ENCODE data around the gene PSD2.

PSD2 gene

GRCh38 chr5:139835656-139836055 is 40.0 kb downstream of the PSD2 start:
- in situ Hi-C loops (cut with MboI; ENCODE audit: low sequenced_read_pairs), result no loop called here

DNA sequence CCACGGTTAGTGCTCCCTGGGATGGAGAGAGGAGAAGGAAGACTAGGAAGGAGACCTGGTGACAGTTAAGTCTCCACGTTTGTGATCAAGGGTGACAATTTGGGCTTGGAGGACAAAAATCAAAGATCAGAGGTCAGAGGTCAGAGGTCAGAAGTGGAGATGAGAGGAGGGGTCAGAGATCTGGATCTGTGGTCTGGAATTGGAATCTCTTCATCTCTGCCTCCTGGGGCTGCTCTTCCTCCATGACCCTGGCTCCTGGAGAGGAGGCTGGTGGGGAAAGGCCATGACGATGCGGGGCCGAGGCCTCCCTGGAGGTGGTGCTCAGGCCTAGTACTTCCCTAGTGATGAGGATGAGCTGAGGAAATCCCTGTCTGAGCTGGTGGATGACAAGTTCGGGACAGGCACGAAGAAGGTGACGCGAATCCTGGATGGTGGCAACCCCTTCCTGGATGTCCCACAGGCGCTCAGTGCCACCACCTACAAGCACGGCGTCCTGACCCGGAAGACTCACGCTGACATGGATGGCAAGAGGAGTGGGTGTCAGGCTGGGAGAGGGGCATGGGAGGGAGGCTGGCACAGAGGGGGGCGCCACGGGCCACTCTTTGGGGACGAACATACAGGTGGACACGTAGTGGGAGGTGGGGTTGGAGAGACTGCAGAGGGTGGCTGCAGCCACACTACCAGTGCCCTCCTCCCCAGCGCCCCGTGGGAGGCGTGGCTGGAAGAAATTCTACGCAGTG is 41.0 kb downstream of the PSD2 start:
- in situ Hi-C loops (cut with MboI; ENCODE audit: low sequenced_read_pairs), result no loop called here

DNA sequence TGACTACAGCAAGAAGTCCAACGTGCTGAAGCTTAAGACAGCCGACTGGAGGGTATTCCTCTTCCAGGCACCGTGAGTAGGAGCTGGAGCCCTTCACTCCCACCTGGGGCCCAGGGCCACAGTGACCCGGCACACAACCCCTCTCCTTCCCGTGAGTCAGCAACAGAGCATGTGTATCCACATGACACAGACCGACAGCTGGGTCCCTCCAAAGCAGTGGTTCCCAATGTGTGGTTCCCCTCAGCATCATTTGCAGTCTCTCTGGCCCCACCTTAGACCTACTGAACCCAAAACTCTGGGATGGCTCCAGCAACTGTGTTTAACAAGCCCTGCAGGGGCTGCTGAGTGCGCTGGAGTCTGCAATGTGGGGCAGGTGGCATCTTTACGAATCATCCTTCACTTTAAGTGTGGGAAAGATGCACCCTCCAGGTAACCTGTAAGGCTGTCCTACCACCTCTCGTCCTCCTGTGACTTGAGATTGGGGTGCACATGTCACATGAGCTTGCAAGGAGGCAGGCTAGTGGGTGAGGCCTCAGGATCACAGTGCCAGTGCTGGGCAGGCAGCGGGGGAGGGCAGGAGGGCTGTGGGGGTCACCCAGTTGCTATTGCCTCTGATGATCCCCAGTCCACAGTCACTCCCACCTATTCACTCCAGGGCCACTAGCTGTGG is 42.2 kb downstream of the PSD2 start:
- in situ Hi-C loops (cut with MboI; ENCODE audit: low sequenced_read_pairs), result no loop called here

GRCh38 chr5:139838381-139839197 is 43.0 kb downstream of the PSD2 start:
- in situ Hi-C loops (cut with MboI; ENCODE audit: low sequenced_read_pairs), result no loop called here

DNA sequence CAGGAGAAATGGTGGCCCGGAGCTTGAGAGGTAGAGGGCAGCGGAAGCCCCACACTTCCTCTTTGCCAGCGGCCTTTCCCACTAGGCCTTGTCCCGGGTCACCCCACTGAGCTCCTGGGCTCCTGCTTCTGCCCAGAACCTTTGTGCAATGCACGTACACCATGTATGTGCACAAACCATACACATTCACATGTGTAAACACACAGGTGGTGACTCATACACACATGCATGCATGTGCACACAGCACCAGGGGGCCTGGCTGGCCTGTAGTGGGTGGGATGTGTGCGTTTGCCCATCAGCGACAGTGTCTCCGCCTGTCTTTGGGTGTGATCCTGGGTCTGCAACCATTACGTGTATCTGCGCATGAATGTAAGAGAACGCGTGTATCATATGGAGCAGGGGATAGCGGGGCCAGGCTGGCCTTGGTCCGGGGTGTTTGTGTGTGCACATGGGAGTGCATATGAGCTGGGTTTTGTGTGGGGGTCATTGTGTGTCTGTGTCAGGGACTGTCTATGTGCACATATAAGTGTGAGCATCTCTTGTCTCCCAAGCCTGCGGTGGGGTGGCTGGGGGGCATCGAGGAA is 43.7 kb downstream of the PSD2 start:
- in situ Hi-C loops (cut with MboI; ENCODE audit: low sequenced_read_pairs), result no loop called here

- in situ Hi-C loops (cut with MboI; ENCODE audit: low sequenced_read_pairs), result no loop called here
Observed at GRCh38 chr5:139839918-139840317, 44.3 kb downstream of the PSD2 start.

DNA sequence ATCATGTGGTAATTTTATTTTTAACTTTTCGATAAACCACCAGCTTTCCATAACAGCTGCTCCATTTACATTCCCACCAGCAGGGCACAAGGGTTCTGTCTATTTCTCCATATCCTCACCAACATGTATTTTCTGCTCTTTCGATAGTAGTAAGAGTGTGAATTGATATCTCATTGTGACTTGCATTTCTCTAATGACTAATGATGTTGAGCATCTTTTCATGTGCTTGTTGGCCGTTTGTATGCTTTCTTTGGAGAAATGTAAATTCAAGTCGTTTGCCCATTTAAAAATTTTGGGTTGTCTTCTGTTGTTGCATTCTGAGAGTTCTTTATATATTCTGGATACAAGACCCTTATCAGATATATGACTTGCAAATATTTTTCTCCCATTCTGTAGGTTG is 45.9 kb downstream of the PSD2 start:
- in situ Hi-C loops (cut with MboI; ENCODE audit: low sequenced_read_pairs), result no loop called here

GRCh38 chr5:139842321-139842720 is 46.7 kb downstream of the PSD2 start:
- in situ Hi-C loops (cut with MboI; ENCODE audit: low sequenced_read_pairs), result no loop called here

DNA sequence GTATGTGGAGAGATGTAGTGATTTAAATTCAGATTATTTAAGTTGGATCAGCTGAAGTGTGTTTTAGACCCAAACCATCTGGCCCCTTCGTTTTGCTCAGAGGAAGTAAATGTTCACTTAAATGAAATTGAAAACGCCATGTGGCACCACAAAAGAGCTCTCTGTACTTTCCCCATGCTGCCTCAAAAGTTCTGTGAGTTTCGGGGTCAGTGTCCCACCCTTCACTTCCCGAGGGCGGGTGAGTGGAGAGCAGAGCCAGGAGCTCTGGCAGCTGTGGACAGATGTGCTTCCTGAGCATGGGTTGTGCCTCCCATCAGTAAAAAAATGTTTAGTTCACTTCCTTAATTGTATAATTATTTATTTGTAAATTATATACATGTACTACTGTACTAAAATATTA is 48.4 kb downstream of the PSD2 start:
- in situ Hi-C loops (cut with MboI; ENCODE audit: low sequenced_read_pairs), result no loop called here

DNA sequence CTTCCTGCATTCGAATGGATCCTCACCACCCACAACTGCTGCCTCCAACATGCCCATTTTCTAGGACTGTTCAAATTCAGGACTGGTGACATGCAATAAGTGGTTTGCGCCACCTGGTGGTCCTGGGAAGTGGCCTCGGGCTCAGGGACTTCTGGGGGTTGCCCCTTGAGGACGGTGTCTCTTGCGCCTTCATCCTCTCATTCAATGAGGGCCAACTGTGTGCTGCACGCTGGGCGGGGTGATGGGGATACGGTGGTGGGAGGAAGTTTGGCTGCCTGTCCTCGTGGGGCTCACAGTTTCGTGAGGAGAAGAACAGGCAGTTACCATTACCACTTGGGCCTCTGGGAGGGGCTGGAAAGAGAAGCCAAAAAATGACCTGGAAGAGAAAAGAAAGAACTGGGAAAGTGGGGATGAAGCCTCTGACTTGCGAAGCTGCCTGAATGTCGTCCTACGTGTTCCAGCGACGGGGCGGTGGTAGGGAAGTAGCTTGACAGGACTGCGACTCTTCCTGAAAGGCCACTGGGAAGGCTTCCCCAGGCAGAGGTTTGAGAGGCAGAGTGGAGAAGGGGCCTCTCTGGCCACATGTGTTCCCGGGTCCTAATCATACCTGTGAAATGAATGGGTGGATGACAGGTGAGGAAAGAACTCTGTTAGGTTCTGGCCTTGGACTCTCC is 49.0 kb downstream of the PSD2 start:
- in situ Hi-C loops (cut with MboI; ENCODE audit: low sequenced_read_pairs), result no loop called here

GRCh38 chr5:139845846-139846681 is 50.5 kb downstream of the PSD2 start:
- in situ Hi-C loops (cut with MboI; ENCODE audit: low sequenced_read_pairs), result no loop called here

- in situ Hi-C loops (cut with MboI; ENCODE audit: low sequenced_read_pairs), result no loop called here
Observed at GRCh38 chr5:139847091-139847490, 51.5 kb downstream of the PSD2 start.

DNA sequence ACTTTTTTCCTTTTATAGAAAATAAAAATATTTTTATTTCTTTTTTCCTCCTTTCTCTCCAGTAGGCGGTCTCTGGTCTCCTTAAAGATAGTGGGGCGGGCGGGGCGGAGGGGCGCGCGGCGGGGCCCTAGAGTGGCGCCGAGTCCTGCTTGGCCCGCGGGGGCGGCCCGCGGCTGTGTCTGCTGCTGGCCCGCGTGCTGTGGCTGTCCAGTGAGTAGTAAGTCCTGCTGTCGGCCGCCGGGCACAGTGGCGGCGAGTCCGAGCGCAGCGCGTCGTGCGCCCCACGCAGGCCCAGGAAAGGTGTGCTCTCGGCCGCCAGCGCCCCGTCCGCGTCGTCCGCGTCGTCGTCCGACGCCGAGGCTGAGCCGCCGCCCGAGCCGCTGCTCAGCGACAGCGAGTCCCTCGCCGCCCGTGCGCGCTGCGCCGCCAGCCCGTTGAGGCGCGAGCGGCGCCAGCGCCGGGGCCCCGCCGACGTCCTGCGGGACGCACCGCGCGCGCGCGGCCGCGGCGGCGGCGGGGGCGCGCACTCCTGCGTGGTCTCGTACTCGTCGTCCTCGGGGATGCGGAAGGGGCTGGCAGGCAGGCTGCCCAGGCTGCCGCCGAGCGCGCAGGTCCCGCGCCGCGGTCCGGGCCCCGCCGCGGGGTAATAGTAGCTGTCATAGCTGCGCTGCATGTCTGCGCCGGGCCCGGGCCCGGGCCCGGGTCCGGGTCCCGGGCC is 52.3 kb downstream of the PSD2 start:
- in situ Hi-C loops (cut with MboI; ENCODE audit: low sequenced_read_pairs), result no loop called here

- in situ Hi-C loops (cut with MboI; ENCODE audit: low sequenced_read_pairs), result no loop called here
Observed at GRCh38 chr5:139848508-139849100, 53.0 kb downstream of the PSD2 start.

GRCh38 chr5:139849501-139849900 is 53.9 kb downstream of the PSD2 start:
- in situ Hi-C loops (cut with MboI; ENCODE audit: low sequenced_read_pairs), result no loop called here

- in situ Hi-C loops (cut with MboI; ENCODE audit: low sequenced_read_pairs), result no loop called here
Observed at GRCh38 chr5:139849942-139850341, 54.3 kb downstream of the PSD2 start.

DNA sequence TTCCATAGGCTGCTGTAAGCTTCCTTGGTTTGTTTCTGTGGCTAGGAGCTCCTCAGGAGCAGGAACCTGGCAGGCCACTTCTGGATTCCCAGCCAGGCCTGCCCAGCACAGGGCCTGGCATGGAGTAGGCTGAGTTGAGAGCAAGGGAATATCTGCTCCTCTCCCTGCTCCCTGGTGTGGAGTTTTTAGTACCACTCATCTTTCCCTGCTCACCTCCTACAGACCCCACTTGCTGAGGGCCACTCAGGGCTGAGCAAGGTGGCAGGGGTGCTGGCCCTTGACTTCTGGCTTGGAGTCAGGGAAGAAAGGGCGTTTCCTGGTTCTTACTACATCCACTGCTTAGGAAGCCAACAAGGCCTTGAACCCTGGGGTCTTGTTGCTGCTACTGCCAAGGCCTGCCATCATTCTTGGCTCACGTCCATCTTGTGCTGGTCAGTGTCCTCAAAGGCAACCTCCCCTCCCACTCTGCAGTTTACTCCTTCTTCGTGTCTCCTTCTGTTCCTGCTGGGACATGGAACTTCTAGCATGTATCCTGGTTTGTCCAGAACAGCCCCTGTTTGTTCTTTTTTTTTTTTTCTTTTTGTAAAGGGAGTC is 54.9 kb downstream of the PSD2 start:
- in situ Hi-C loops (cut with MboI; ENCODE audit: low sequenced_read_pairs), result no loop called here

DNA sequence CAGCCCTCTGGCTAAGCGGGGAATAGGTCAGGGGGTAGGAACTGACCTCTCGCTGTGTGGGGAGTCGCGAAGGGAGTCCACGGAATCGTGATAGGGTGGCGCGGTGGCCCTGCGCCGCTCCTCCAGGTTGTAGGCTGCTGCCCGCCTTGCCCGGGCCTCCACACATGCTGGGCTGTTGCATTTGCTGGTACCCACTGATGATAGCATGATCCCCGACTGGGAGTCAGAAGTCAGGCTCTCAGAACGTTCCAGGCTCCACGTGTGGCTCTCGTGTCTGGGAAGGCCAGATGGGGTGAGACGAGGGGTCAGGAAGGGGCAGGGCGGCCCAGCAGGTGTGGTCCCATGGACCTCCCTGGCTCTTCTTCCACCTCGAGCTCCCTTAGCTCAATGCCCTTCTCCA is 56.0 kb downstream of the PSD2 start:
- in situ Hi-C loops (cut with MboI; ENCODE audit: low sequenced_read_pairs), result no loop called here

- in situ Hi-C loops (cut with MboI; ENCODE audit: low sequenced_read_pairs), result no loop called here
Observed at GRCh38 chr5:139852696-139853095, 57.1 kb downstream of the PSD2 start.

All from hTERT RPE-1 (cell line).